AG10803 (cell line): ENCODE results near the gene PPP6R1.

ENCODE experiments used
- DNase-seq: peaks from one replicate; pipeline ENCODE4 v3.0.0; 2010; ENCODE audit warnings: low read depth
- H3K4me3 ChIP-seq: 2 replicates; pipeline ENCODE4 v1.5.1; 2011; ENCODE audit warnings: mild to moderate bottlenecking, low read length, control low read depth
- TF ChIP-seq, protein P1 (sequence below): conservative IDR thresholded peaks from 2 replicates; pipeline ENCODE4 v1.5.1; 2011; ENCODE audit warnings: mild to moderate bottlenecking, low read length, control low read depth, inconsistent platforms

PPP6R1 gene

GRCh38 chr19:55279770-55280643, 21.2 kb upstream of the PPP6R1 start, which contains the start of gene HSPBP1:
TSS of gene HSPBP1 (minus strand) at chr19:55280110. CDS start at chr19:55279608, 502 bp downstream.
- peak; percentile 89 for DNase-seq
- TF ChIP-seq, protein P1, sequence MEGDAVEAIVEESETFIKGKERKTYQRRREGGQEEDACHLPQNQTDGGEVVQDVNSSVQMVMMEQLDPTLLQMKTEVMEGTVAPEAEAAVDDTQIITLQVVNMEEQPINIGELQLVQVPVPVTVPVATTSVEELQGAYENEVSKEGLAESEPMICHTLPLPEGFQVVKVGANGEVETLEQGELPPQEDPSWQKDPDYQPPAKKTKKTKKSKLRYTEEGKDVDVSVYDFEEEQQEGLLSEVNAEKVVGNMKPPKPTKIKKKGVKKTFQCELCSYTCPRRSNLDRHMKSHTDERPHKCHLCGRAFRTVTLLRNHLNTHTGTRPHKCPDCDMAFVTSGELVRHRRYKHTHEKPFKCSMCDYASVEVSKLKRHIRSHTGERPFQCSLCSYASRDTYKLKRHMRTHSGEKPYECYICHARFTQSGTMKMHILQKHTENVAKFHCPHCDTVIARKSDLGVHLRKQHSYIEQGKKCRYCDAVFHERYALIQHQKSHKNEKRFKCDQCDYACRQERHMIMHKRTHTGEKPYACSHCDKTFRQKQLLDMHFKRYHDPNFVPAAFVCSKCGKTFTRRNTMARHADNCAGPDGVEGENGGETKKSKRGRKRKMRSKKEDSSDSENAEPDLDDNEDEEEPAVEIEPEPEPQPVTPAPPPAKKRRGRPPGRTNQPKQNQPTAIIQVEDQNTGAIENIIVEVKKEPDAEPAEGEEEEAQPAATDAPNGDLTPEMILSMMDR, result no peak
- peak within 1 kb of the TSS; percentile 93 for H3K4me3 ChIP-seq

GRCh38 chr19:55279340-55279739, 20.5 kb upstream of the PPP6R1 start:
- TF ChIP-seq, protein P1, result no peak
- no peak for DNase-seq
- peak overlapping the region; percentile 93 for H3K4me3 ChIP-seq

DNA sequence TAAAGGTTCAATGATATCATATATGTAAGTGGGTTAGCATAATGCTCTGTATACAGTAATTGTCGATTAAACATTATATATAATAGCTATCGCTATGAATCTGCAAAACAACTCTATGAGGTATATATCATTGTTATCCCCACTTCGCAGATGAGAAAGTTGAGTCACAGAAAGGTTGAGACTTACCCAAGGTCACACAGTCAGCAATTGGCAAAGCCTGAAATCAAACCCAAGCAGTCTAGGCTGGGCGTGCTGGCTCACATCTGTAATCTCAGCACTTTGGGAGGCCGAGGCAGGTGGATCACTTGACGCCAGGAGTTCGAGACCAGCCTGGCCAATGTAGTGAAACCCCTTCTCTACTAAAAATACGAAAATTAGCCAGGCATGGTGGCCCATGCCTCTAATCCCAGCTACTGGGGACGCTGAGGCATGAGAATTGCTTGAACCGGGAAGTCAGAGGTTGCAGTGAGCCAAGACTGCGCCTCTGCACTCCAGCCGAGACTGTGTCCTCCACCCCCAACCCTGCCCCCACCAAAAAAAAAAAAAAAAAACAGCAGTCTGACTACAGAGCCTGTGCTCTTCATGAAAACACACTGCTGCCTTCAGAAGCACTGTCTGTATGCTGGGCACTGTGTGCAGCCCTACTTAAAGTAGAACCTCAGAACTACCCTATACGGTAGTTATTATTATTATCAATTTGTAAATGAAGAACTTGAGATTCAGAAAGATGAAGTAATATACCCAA, 19.7 kb upstream of the PPP6R1 start:
- peak overlapping the region; percentile 93; the same call in 1 of the 2 replicates for H3K4me3 ChIP-seq
- TF ChIP-seq, protein P1, result no peak
- DNase-seq, result no peak

GRCh38 chr19:55277494-55277893, 18.7 kb upstream of the PPP6R1 start:
- no peak for DNase-seq
- H3K4me3 ChIP-seq, result no peak overlapping the region
- TF ChIP-seq, protein P1, result no peak

GRCh38 chr19:55276720-55277430, 18.1 kb upstream of the PPP6R1 start:
- H3K4me3 ChIP-seq, result no peak overlapping the region
- TF ChIP-seq, protein P1, result no peak
- DNase-seq, result no peak

GRCh38 chr19:55275851-55276719, 17.3 kb upstream of the PPP6R1 start:
- DNase-seq, result no peak

More at GRCh38 chr19:55275851-55276719, 17.3 kb upstream of the PPP6R1 start:
- H3K4me3 ChIP-seq, result no peak overlapping the region
- TF ChIP-seq, protein P1, result no peak
